ENCODE measurements around the gene GDI2.

DNA sequence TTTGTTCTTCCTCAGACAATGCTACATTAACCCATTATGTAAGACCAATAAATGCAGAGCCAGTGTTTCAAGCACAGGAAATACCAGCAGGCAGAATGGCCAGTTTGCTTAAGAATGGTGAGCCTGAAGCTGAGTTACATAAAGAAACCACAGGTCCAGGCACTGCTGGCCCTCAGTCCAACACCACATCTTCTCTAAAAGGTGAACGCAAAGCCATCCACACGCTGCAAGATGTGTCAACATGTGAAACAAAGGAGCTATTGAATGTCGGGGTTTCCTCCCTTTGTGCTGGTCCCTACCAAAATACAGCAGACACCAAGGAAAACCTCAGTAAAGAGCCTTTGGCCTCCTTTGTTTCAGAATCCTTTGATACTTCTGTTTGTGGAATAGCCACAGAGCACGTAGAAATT is 64.8 kb downstream of the GDI2 start:
- TF ChIP-seq ATF3 (CRISPR knock-in tag; conservative IDR thresholded peaks at IDR 0.05) (no peak), CTCF (IDR thresholded peaks at IDR 0.05) (no peak), KAT7 (CRISPR knock-in tag; IDR thresholded peaks at IDR 0.05; ENCODE audit: borderline replicate concordance) (no peak), RELA (CRISPR knock-in tag; IDR thresholded peaks at IDR 0.05; ENCODE audit: borderline replicate concordance) (no peak), FOXP4 (CRISPR knock-in tag; IDR thresholded peaks at IDR 0.05) (no peak), USF2 (CRISPR knock-in tag; IDR thresholded peaks at IDR 0.05) (no peak), ESRRA (CRISPR knock-in tag; IDR thresholded peaks at IDR 0.05; ENCODE audit: borderline replicate concordance) (no peak), NFYB (CRISPR knock-in tag; conservative IDR thresholded peaks at IDR 0.05; ENCODE audit: low read depth) (no peak), GABPB1 (CRISPR knock-in tag; IDR thresholded peaks at IDR 0.05) (no peak)
- TF ChIP-seq, protein P1, sequence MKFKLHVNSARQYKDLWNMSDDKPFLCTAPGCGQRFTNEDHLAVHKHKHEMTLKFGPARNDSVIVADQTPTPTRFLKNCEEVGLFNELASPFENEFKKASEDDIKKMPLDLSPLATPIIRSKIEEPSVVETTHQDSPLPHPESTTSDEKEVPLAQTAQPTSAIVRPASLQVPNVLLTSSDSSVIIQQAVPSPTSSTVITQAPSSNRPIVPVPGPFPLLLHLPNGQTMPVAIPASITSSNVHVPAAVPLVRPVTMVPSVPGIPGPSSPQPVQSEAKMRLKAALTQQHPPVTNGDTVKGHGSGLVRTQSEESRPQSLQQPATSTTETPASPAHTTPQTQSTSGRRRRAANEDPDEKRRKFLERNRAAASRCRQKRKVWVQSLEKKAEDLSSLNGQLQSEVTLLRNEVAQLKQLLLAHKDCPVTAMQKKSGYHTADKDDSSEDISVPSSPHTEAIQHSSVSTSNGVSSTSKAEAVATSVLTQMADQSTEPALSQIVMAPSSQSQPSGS (CRISPR knock-in tag; IDR thresholded peaks at IDR 0.05; ENCODE audit: borderline replicate concordance, low read depth), result no peak
- TF ChIP-seq, protein P2, sequence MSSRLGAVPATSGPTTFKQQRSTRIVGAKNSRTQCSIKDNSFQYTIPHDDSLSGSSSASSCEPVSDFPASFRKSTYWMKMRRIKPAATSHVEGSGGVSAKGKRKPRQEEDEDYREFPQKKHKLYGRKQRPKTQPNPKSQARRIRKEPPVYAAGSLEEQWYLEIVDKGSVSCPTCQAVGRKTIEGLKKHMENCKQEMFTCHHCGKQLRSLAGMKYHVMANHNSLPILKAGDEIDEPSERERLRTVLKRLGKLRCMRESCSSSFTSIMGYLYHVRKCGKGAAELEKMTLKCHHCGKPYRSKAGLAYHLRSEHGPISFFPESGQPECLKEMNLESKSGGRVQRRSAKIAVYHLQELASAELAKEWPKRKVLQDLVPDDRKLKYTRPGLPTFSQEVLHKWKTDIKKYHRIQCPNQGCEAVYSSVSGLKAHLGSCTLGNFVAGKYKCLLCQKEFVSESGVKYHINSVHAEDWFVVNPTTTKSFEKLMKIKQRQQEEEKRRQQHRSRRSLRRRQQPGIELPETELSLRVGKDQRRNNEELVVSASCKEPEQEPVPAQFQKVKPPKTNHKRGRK (CRISPR knock-in tag; IDR thresholded peaks at IDR 0.05; ENCODE audit: borderline replicate concordance), result no peak
